SK-N-MC (cell line): Measurements from ENCODE around the gene MYO5B.

Experiments
- EZH2 ChIP-seq: fragments of 200-600 bp; sonication (generic); IDR thresholded peaks from one replicate; pipeline ENCODE4 v1.6.1; 2017; ENCODE audit warnings: antibody characterized with exemption
- FOXP2 ChIP-seq: optimal IDR thresholded peaks from 2 replicates; pipeline ENCODE3; 2011; ENCODE audit warnings: mild to moderate bottlenecking, moderate library complexity; ENCODE audit not compliant: insufficient read depth; ENCODE audit errors: extremely low read length, control extremely low read depth
- POLR2AphosphoS5 ChIP-seq: IDR thresholded peaks from 2 replicates; pipeline ENCODE4 v1.6.1; 2012; ENCODE audit warnings: mild to moderate bottlenecking, low read depth, low read length, borderline replicate concordance

GRCh38 chr18:50000227-50000626, 194.7 kb downstream of the MYO5B start:
- TF ChIP-seq POLR2AphosphoS5 (no peak), EZH2 (no peak), FOXP2 (no peak)
